GM18498 (cell line): ENCODE data around the gene ZRANB1.
"Not testable (repeated sequence)": the region's sequence is repeated elsewhere in the genome, so short reads cannot be mapped to it uniquely, and the experiment has no call there.

Source experiments
- ATAC-seq: cut with Tn5 transposase; IDR thresholded peaks from one replicate; pipeline ENCODE4 v1.9.1; 2021; ENCODE audit warnings: mild to moderate bottlenecking, moderate library complexity; ENCODE audit not compliant: unreplicated experiment

ZRANB1 gene

DNA sequence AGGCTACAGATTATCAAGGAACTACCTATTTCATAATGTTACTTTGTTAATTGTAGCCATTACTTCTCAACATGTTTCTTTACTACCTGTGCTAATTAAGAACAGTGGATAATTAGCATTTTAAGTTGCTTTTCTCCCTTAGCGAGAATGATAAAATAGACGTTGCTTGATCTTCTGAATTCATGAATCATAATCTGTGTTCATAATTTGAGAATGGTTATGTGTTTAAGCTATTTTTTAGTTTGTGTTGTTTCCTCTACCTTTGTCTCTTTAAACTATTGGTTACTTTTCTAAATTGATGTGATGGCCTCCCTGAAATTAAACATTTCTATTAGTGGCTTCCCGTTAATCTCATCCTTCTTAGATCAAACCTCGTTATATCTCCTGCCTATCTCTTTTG lies at the start of gene ZRANB1:
TSS of gene ZRANB1 (plus strand) at position 301 of the 400 bp plus-strand sequence. CDS start 371 bp downstream, outside the sequence.
- no peak for ATAC-seq

DNA sequence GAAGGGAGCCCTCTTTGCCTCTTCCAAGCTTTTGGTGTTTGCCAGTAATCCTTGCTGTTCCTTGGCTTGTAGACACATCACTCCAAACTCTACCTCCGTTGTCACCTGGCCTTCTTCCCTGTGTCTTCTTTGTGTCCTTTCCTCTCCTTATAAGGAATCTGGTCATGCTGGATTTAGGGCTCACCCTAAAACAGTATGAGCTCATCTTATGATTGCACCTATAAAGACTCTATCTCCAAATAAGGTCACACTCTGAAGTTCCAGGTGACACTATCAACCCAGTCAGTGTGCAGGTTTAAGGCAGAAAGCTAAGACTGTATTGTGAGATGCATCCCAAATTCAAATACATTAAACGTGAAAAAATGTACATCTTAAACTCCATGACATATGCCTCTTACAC lies 49.0 kb upstream of the ZRANB1 start:
- ATAC-seq = no peak

DNA sequence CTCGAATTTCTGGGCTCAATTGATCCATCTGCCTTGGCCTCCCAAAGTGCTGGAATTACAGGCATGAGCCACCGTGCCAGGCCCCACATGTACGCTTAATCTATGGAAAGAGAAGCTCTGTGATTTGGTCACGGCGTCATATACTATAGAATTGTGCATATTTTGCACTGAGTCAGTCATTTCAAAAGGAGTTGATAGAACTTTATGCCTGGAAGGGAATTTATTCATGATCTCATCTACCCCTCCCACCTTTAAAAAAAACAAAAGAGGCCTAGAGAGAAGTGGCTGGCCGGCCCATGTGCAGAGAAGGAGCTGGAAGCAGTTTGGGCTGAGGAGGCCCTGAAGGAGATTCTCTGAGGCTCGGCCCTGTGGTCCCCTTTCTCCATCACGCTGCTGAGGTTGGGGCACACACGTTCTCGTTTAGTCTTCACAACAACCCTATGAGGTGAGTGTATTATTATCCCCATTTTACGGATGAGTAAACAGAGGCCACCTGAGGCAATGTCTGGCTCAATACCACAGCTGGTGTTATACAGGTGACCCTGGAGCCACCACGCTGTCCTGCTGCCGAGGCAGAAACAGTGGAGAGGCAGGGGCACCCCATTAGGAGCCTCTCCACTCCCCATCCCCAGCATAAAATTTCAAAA lies 47.2 kb upstream of the ZRANB1 start:
- no peak for ATAC-seq

DNA sequence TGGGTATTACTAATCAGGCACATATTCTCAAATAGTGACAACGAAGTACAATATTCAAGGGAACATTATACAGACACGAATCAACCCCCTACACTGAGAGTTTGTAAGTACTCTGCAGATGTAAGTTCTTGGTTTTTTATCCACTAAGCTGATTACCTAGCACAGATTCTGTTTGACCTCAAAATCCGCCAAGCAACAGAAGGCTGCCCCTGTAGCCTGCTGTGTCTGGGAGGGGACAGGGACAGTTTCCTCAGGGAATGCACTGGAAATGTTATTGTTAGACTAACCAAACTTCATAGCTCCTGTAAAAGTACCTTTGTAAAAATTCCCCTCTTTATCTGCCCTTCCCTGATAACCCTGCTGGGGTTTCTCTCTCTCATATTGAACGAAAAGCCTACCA lies 45.2 kb upstream of the ZRANB1 start:
- ATAC-seq = no peak

DNA sequence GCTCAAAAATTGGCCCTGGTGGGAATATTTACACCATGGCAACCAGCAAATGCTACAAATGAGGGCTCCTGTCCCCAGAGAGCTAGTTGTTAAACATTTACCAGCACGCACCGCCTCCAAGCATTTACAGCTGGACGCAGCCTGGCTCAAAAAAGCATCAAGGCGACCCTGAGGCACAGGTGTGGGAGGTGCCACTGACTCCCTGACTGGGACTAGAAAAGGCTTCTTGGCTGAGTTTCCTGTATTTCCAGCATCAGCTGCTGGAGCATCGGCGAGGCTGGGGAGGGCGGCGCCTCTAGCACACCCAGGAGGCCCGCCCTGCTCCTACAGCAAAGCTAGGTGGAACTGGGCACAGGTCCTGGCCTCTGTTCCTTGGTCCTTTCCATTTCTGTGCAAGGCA lies 43.5 kb upstream of the ZRANB1 start:
- ATAC-seq = no peak

DNA sequence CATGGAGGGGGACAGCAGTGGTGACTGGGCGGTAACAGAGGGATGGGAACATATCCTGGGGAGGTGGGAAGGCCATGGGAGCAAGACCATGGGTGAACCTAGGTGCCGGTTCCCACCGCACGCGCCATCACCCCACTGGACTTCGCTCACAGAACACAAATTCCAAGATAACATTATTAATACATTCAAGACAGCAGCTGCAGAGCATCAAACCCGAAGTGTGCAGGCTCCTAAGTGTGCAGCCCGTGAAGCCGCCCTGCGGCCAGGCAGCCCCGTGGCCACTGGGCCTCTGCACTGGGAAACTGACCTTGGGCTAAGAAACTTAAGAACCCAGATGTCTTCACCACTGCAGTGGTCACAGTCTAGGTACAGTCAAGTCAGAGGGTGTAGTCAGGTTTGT lies 42.8 kb upstream of the ZRANB1 start:
- ATAC-seq = no peak

DNA sequence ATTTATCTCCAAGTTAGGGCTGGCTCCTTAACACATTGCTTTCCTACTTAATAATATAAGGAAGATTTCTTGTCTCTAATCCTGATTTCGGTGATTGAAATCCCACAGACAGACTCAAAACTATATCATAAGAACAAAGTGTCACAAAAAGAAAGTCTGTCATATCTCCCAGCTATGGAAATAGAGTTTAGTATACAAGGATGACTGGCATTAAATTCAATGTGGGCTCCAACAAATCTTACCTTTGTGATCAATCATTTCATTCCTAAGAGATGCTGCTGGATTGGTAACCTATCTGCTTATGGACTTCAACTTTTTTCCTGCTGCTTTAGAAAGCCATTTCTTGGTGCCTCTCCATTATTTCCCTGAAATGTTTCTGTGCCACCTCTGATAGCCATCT lies 39.5 kb upstream of the ZRANB1 start:
- no peak for ATAC-seq

DNA sequence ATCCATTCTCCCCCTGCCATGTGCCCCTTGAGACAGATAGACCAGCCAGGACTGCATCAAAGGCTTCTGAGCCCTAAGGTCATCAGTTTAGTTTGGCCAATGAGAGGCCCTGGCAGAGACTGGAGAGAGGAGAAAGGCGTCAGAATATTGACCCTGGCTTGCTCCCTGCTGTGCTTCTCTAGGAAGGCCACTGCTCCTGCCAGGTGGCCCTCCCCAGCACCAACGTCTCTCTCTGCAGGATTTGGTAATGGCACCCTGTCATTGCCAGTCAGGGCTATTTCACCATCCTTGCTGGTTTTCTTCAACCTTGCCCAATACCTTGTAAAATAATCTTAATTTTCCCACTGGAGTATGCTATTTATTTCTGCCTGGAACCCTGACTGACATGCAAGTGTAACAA lies 38.8 kb upstream of the ZRANB1 start:
- no peak for ATAC-seq

DNA sequence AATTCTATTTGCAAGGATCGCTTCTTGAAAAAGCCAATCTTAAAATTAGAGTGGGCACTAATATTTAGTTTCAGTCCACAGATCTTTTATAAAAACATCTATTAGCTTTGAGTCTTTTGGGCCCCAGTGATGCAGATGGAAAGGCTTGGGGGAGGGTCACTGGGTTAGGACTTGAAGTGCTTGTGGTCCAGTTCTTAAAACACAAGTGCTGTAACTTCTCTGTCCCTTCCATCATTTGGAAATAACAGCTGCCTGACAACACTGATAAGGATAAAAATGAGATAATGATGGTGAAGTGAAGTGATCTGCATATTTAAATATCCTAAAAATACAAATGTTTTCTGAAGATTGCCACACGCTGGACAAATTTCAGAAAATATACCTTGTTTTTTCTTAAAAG lies 37.1 kb upstream of the ZRANB1 start:
- no peak for ATAC-seq

DNA sequence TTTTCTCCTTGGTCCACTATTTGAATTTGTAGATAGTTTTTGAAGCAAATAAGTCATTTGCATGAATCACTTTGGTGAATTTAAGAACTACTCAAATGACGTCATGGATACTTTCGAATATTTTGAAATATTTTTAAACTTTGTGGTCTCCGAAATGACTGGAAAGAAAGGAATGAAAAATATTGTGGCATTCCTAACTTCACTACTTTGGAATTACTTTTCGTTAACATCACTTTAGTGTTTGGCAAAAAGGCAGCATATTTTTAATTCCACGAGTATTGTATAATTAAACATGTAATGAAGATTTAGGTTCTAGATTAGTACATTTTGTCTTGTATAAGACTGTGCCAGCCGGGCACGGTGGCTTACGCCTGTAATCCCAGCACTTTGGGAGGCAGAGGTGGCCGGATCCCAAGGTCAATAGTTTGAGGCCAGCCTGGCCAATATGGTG lies 35.3 kb upstream of the ZRANB1 start:
- ATAC-seq = no peak

DNA sequence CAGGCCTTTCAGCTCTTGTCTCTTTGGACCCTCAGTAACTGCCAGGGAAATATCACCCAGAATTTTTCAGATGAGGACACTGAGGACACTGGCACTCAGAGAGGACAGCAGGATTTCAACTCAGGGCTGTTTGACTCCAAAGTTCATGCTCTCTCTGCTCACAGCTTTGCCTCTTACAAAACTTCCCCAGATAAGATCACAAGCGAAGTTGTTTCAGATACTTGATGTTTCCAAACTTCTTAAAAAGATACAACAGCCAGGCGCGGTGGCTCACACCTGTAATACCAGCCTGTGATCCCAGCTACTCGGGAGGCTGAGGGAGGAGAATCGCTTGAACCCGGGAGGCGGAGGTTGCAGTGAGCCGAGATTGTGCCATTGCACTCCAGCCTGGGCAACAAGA lies 32.4 kb upstream of the ZRANB1 start:
- no peak for ATAC-seq

DNA sequence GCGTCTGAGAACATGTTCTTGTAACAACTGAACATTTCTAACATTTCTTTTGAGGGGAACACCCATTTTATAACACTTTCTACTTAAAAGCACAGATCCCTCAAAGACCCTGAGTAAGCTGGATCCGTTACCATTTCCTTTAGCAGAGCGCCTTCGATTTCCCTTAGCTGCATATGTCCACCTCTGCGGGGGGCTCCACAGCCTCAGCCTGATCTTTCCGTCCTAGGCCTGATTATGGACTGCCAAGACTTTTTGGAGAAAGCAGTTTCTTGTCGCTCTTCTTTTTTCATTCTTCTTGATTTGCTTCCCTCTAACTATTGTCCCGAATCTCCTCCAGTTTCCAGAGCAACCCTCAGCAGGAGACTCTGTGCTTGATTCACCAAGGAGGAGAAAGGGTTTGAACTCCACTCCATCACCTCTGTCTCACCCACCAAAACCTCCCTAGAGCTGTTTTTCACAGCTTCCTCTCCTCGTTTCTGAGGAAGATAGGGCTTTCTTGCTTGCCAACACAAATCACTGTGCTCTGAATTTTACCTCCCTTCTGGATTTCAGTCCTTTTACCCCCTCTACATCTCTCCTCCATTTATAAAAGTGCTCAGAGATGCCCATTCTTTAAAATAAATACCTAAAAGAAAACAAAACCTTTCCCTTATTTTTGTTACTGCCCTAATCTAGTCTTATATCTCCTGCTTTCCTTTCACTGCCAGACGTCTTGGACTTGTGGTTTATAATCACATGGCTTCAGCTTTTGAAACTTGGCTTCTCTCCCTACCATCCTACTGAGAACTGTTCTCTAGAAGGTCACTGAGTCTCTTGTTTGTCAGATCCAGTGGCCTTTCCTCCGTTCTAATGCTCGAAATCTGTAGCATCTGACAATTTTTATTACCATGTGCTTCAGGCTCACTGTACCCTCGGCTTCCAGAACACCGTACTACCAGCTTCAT lies 30.5 kb upstream of the ZRANB1 start:
- no peak for ATAC-seq

DNA sequence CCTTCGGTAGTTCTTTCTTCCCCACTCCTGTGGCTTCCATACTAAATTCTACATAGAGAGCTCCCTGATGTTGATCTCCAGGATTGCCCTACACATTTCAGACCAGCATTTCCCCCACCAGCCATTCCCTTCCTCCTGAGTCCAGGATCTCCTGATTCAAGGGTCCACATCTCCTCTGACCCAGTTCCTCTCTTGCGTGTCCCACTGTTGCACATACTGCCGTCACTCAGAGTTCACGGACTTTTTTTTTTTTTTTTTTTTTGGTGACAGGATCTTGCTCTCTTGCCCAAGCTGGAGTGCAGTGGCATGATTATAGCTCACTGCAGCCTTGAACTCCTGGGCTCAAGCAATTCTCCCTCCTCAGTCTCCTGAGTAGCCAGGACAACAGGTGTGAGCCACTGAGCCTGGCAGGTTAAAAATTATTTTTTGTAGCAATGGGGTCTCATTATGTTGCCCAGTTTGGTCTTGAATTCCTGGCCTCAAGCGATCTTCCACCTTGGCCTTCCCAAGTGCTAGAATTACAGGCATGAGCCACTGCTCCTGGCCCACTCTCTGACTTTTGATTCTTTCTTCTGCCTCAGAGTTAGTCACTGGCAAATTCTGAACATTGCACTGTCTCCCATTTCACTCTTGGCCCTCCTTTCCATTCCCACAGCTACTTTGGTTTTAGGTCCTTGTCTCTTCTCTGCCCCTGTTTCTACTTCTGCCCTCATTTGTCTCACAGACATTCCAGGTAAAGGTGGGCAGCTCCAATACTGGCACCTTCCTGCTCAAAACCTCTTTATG lies 29.6 kb upstream of the ZRANB1 start:
- no peak for ATAC-seq

DNA sequence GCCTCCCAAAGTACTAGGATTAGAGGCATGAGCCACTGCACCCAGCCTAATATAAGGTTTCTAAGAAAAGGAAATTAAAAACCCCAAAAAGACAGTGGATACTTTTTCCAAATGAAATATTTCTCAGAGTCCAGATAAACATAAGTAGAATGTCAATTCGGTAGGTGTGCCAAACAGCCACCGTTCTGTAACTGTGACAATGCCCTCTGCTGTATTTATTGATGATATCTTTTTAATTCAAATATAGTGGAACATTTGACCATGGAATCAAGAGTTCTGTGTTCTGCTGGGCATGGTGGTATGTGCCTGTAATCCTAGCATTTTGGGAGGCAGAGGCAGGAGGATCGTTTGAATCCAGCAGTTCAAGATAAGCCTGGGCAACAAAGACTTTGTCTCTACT lies 28.8 kb upstream of the ZRANB1 start:
- no peak for ATAC-seq

DNA sequence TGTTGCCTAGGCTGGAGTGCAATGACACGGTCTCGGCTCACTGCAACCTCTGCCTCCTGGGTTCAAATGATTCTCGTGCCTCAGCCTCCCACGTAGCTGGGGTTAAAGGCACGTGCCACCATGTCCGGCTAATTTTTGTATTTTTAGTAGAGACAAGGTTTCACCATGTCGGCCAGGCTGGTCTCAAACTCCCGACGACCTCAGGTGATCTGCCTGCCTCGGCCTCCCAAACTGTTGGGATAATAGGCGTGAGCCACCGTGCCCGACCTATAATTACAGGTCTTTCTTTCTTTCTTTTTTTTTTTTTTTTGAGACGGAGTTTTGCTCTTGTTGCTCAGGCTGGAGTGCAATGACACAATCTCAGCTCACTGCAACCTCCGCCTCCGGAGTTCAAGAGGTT lies 27.5 kb upstream of the ZRANB1 start:
- ATAC-seq = not testable (repeated sequence)

DNA sequence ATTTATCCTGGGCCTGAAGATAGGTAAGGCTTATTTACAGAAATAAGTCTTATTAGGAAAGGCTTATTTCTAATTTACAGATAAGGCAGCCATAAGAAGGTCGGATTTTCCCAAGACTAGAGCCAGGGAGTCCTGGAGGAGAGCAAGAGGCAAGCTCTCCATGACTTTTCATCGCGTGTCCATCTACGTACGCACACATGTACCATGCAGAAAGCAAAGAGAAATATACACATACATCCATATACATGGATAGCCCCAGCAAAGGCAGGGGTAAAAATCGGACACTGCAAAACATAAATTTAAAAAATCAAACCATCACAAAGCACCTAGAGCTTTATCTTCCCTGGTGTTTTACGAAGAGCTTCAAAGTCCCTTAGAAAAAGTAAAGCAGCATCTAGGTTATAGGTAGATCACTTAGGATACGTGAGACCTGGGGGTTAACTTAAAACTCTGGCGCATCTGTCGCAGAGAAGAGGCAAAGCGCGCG lies 25.8 kb upstream of the ZRANB1 start:
- peak; percentile 3 for ATAC-seq

DNA sequence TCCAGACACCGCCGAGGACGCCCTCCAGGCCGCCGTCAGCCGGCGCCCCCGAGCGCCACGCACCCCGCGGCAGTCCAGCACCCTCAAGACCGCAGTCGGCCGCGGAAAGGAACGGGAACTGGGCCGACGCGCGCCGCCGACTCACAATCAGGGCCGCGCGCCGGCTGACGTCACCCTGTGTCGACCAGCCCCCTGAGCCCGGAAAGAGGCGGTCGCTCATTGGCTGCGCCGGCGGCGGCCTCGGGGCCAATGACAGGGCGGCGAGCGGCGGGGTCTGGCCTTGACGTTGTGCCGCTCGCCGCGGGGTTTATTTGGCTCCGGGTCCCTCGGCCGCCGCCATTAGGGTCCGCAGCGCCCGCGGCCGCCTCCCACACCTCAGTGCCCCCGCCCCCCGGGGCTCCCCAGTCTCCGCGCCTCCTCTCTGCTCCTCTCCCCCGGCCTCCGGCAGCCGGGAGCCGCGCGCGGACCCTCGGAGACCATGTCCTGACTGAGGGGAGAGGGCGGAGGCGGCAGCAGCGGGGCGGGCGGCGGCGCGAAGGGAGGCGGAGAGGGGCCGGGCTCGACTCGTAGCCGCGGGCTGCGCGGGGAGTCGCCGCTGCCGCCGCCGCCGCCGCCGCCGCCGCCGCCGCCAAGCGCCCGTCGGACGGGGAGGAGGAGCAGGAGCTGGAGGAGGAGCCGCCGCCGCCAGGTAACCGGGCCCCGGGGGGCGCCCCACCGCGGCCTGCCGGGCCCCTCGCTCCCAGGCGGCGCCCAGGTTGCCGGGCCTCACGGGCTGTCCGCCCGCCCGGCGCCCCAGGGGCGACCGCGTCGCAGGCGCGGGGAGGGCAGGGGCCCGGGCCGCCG lies 25.1 kb upstream of the ZRANB1 start:
- ATAC-seq = peak; percentile 97

DNA sequence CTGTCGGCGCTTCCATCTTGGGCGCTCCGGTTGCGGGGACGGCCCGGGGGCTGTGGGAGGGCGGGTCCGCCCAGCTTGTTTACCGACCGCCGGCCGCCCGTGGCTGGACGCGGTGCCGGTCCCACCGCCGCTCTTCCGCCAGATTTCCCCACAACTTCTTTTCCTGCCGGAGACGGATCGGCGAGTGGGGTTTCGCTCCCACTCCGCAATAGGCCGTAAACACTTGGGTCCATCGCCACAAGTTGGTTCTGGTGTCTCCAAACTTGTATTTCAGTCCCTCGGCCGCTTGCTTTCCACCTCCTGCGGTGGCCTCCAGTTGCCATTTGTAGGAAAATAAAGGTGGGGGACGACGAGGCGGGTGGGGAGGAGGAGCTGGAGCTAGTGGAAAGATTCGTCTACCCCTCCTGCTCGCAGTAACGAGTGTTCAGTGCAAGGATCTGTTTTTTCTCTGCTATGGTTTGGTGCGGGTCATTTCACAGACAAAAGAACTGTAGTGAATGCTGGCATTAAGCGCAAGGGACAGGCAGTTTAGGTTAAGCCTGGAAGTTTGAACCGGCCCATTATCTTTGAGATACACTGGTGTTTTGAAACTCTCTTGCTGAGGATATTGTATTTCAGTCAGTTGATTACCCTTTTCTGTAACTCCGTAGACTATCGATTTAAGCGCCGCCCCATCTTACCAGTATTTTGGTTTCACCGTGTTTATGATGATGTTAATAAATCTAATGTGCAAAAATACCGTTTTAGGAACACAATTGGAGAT lies 24.3 kb upstream of the ZRANB1 start:
- ATAC-seq = peak; percentile 0

DNA sequence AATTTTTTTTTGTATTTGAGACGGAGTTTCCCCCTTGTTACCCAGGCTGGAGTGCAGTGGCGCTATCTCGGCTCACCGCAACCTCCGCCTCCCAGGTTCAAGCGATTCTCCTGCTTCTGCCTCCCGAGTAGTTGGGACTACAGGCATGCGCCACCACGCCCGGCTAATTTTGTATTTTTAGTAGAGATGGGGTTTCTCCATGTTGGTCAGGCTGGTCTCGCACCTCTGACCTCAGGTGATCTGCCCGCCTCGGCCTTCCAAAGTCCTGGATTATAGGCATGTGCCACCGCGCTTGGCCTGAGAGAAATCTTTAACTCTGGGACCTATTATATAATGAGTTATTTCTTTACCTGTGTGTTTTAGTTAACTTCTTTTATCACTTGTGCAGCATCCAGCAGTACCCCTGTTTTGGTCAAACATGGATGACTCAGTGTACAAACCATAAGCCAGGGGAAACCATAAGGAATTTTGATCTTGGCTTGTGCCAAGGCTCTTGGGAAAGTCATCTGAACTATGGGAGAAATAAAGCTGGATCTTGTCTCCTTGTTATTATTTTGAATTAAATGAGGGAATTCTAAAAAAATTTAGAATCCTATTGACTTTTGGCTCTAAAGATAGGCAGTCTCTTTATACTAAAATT lies 23.6 kb upstream of the ZRANB1 start:
- no peak for ATAC-seq
